ENCODE data around the gene NR2C2AP.

Gene NR2C2AP

DNA sequence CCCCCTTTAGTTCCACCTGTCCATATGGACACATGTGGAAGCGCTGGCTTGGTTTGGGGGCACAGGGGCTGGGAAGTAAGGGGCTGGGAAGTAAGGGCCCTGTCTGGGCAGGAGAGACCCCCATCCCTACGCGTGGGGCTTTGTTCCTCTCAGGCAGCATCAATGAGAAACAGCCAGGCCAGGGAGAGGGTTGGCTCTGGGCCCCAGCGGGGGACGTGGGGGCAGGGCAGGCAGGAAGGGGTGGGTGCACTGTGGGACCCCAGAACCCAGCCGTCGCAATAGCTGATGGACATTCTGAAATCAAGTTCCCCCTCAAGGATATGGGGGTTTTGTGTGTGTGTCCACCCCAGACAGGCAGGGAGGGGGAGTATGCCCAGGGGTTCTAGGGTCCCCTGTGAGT, 9.7 kb upstream of the NR2C2AP start:
- TF ChIP-seq EZH2 (IDR thresholded peaks at IDR 0.05) (no peak), FOXP2 (optimal IDR thresholded peaks at IDR 0.05; ENCODE audit: control extremely low read depth, extremely low read length, insufficient read depth) (no peak), POLR2AphosphoS5 (IDR thresholded peaks at IDR 0.05; ENCODE audit: borderline replicate concordance, low read depth, low read length) (no peak)
- Histone ChIP-seq H3K4me3 (no peak overlapping the region), H3K9ac (ENCODE audit: insufficient read length) (no peak overlapping the region), H3K9me3 (ENCODE audit: low read depth, low read length) (no peaks in the 10 kb centered on the region), H3K36me3 (ENCODE audit: insufficient read depth, low read length) (no peaks in the 10 kb centered on the region), H3K27ac (no peak overlapping the region)
- no peak for DNase-seq (ENCODE audit: low read depth, low spot score)

DNA sequence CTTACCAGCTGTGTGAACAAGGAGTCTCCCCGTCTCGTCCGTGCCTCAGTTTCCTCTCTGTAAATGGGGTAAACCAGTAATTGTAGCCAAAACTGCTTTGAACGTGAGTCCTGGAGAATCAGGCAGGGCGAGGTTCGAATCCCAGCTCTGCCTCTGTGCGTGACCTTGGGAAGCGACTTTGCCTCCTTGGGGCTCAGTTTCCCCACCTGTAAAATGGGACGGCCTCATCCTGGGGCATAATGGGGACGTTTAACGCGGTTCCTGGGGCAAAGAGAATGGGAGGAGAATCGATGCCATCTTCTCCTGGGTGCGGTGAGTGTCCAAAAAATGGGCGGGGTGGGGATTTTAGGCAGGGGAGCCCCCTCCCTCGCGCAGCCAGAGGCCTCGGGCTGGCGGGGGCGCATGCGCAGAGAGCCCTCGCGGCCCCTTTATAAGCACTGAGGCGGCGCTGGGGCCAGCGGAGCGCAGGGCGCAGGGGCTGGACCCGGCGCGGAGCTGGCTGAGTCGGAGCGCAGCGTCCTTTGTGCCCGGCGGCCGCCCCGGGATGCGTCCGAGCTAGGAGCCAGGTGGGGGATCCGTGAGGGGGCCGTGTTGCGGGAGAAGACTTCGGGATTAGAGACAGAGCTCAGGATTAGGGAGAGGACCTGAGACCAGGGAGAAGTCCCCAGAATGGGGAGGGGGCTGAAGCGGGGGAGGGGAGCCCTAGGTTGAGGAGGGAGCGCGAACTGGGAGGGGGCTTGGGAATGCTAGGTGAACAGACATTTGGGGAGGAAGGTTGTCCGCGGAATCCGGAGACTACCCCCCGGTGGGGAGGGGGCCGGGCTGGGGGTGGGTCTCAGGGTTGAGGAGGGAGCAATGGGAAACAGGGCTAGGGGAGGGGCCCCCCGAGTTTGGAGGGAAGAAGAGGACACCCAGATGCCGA, 8.5 kb upstream of the NR2C2AP start, which contains the start of gene NCAN:
NCAN (plus strand) TSS at position 460 of the 922 bp plus-strand sequence. CDS start 4,996 bp downstream, outside the sequence.
- H3K27ac ChIP-seq: no peak within 1 kb of the TSS
- TF ChIP-seq POLR2AphosphoS5 (IDR thresholded peaks at IDR 0.05; ENCODE audit: borderline replicate concordance, low read depth, low read length): no peak
- TF ChIP-seq EZH2 (IDR thresholded peaks at IDR 0.05): no peak
- no peak for TF ChIP-seq FOXP2 (optimal IDR thresholded peaks at IDR 0.05; ENCODE audit: control extremely low read depth, extremely low read length, insufficient read depth)
- H3K9ac ChIP-seq (ENCODE audit: insufficient read length): no peak within 1 kb of the TSS
- no peaks in the 10 kb centered on the region for H3K9me3 ChIP-seq (ENCODE audit: low read depth, low read length)
- no peaks in the 10 kb centered on the region for H3K36me3 ChIP-seq (ENCODE audit: insufficient read depth, low read length)
- H3K4me3 ChIP-seq: no peak within 1 kb of the TSS
- DNase-seq (ENCODE audit: low read depth, low spot score): no peak

DNA sequence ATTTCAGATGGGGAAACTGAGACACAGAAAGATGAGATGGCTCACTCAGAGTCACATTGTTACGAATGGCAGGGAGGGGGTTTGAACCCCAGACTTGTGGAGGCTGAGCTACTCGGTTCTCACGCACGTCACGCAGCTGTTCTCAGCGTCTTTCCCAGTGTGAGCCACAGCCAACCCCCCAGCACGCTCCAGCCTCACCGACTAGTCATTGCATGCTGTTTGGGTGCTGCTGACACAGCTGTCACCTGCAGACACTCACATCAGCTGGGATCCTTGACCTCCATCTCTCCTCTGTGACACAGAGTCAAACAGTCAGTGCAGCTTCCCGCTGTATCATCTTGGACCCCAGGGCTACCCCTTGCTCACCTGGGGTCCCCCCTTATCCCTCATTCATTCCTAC, 6.2 kb upstream of the NR2C2AP start:
- no peak overlapping the region for H3K9ac ChIP-seq (ENCODE audit: insufficient read length)
- no peak overlapping the region for H3K27ac ChIP-seq
- no peak overlapping the region for H3K4me3 ChIP-seq
- H3K9me3 ChIP-seq (ENCODE audit: low read depth, low read length): no peaks in the 10 kb centered on the region
- no peak for DNase-seq (ENCODE audit: low read depth, low spot score)
- no peak for TF ChIP-seq POLR2AphosphoS5 (IDR thresholded peaks at IDR 0.05; ENCODE audit: borderline replicate concordance, low read depth, low read length)
- TF ChIP-seq EZH2 (IDR thresholded peaks at IDR 0.05): no peak
- no peak for TF ChIP-seq FOXP2 (optimal IDR thresholded peaks at IDR 0.05; ENCODE audit: control extremely low read depth, extremely low read length, insufficient read depth)
- no peaks in the 10 kb centered on the region for H3K36me3 ChIP-seq (ENCODE audit: insufficient read depth, low read length)

DNA sequence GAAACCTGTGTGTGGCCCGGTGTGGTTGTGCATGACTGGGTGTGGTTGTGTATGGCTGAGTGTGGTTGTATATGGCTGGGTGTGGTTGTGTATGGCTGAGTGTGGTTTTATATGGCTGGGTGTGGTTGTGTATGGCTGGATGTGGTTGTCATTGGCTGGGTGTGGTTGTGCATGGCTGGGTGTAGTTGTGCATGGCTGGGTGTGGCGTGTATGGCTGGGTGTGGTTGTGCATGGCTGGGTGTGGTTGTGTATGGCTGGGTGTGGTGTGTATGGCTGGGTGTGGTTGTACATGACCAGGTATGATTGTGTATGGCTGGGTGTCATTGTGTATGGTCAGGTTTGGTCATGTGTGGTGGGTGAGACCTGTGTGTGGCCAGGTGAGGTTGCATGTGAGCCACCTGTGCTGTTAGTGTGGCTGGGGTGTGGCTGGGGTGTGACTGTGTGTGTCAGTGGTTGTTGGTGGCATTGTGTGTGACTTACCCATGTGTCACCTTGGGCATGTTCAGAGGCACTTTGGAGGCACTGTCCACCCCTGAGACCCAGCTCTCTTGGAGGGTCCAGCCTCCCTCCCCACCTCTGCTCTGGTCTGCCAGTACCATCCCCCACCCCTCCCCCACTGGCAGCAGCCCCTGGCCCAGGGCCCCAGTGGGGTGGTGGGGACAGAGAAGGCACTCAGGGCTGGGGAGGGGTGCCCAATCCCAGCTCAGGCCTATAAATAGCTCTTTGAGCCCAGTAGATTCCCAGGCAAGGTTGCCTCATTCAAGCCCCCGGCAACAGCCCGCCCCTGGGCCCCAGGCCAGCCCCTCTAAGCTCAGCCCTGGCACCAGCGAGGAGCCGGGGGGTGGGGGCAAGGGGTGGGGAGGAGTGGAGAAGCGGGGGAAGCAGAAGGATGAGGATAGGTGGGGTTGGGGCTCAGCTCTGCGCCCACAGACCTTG, 4.7 kb upstream of the NR2C2AP start:
- Histone ChIP-seq H3K27ac (no peak overlapping the region), H3K4me3 (no peak overlapping the region), H3K9ac (ENCODE audit: insufficient read length) (no peak overlapping the region), H3K36me3 (ENCODE audit: insufficient read depth, low read length) (no peaks in the 10 kb centered on the region), H3K9me3 (ENCODE audit: low read depth, low read length) (no peaks in the 10 kb centered on the region)
- DNase-seq (ENCODE audit: low read depth, low spot score): no peak
- TF ChIP-seq EZH2 (IDR thresholded peaks at IDR 0.05) (no peak), FOXP2 (optimal IDR thresholded peaks at IDR 0.05; ENCODE audit: control extremely low read depth, extremely low read length, insufficient read depth) (no peak)

DNA sequence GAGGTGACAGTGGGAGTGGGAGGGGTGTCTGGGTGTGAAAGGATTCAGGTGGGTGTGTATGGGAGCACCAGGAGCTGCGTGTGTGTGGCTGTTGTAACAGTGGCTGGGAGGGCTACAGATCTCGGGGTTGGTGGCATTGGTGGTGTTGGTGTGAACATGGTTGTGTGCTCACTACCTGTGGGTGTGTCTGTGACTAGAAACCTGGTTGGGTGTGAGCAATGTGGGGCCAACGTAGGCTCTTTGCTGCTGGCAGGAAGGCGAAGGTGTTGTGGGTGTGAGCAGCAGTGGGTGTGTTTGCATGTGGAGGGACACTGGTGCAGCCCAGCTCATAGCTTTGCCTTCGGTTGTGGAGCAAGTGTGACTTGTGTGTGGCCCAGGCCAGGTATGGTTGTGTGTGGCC, 3.7 kb upstream of the NR2C2AP start:
- Histone ChIP-seq H3K9me3 (ENCODE audit: low read depth, low read length) (no peaks in the 10 kb centered on the region), H3K36me3 (ENCODE audit: insufficient read depth, low read length) (no peaks in the 10 kb centered on the region; the same call in 1 of the 2 replicates), H3K9ac (ENCODE audit: insufficient read length) (no peak overlapping the region), H3K4me3 (no peak overlapping the region), H3K27ac (no peak overlapping the region)
- TF ChIP-seq EZH2 (IDR thresholded peaks at IDR 0.05): no peak
- no peak for TF ChIP-seq POLR2AphosphoS5 (IDR thresholded peaks at IDR 0.05; ENCODE audit: borderline replicate concordance, low read depth, low read length)
- TF ChIP-seq FOXP2 (optimal IDR thresholded peaks at IDR 0.05; ENCODE audit: control extremely low read depth, extremely low read length, insufficient read depth): no peak
- DNase-seq (ENCODE audit: low read depth, low spot score): no peak

DNA sequence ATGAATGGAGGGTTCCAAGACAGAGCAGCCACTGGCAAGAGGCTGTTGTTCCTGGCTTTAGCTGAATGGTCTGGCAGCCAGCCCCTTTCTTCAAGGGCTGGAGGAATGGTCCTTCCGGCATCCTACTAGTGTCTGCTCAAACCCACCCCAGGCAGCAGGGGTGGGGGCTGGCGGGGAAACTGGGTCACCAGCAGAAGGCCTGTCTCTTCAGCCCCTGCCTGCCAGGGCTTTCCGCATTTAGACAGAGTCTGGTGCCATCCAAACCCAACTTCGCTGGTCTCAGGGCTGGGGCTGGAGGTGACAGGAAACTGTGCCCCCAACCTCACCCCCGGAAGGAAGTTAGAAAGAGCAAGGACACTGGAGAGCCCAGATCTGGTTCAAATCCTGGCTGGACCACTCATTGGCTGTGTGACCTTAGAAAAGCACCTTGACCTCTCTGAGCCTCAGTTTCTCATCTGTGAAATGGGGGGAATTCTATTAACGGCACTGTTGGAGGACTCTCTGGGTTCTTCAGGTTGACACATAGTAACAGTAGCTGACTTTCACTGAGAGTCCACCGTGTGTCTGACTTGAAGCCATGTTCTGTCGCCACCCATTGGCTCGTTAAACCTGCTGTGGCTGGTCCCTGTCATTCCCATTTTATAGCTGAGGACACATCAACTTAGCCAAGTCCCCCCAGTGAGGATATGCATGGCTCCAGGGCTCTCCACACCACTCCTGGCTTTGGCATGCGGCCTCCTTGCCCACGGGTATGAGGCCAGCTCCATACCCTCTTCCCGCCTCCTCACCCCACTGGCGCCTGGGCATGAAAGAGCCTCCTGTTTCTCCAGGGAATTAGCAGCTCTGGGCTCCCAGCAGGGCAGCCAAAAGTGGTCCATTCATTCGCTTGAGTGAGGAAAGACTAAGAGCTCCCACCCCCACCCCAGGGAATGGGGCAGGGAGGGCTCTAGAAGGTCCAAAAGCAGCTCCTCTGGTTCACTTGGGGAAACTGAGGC, 2.5 kb upstream of the NR2C2AP start:
- Histone ChIP-seq H3K9me3 (ENCODE audit: low read depth, low read length) (no peaks in the 10 kb centered on the region), H3K27ac (no peak overlapping the region), H3K36me3 (ENCODE audit: insufficient read depth, low read length) (peaks cover 6% of the 10 kb centered on the region), H3K4me3 (no peak overlapping the region), H3K9ac (ENCODE audit: insufficient read length) (no peak overlapping the region)
- DNase-seq (ENCODE audit: low read depth, low spot score): no peak
- no peak for TF ChIP-seq POLR2AphosphoS5 (IDR thresholded peaks at IDR 0.05; ENCODE audit: borderline replicate concordance, low read depth, low read length)
- TF ChIP-seq EZH2 (IDR thresholded peaks at IDR 0.05): no peak
- TF ChIP-seq FOXP2 (optimal IDR thresholded peaks at IDR 0.05; ENCODE audit: control extremely low read depth, extremely low read length, insufficient read depth): no peak

DNA sequence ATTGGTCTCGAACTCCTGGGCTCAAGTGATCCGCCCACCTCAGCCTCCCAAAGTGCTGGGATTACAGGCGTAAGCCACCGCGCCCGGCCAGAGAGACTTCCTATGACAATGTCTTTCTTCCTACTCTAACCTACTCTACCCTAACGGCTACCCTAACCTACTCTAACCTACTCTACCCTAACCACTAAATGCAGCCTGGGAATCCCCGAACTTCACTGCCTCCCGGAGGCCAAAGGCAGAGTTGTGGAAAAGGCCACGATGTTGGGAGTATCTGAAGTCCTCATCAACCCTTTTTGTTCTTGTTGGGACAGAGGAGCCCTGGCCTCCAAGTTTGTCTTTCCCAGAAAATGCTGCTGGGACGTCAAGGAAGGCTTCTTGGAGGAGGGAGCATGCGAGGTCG, 967 bp upstream of the NR2C2AP start:
- Histone ChIP-seq H3K36me3 (ENCODE audit: insufficient read depth, low read length) (peaks cover 12% of the 10 kb centered on the region), H3K4me3 (no peak overlapping the region), H3K9ac (ENCODE audit: insufficient read length) (no peak overlapping the region), H3K27ac (no peak overlapping the region), H3K9me3 (ENCODE audit: low read depth, low read length) (no peaks in the 10 kb centered on the region)
- TF ChIP-seq POLR2AphosphoS5 (IDR thresholded peaks at IDR 0.05; ENCODE audit: borderline replicate concordance, low read depth, low read length) (no peak), FOXP2 (optimal IDR thresholded peaks at IDR 0.05; ENCODE audit: control extremely low read depth, extremely low read length, insufficient read depth) (no peak), EZH2 (IDR thresholded peaks at IDR 0.05) (no peak)
- DNase-seq (ENCODE audit: low read depth, low spot score): no peak

Data from SK-N-MC (cell line).